Cardiac fibroblast (primary cell): ENCODE measurements around the gene RNF2.
A peak's percentile ranks its signal among the peaks of the same experiment; 100 is the strongest.
"Not testable (repeated sequence)": the region's sequence is repeated elsewhere in the genome, so short reads cannot be mapped to it uniquely, and the experiment has no call there.

ENCODE experiments used
- DNase-seq, 2 donors: peaks; one replicate each; pipeline versions ENCODE4 v3.0.0 to v3.0.0-alpha.2; 2010; ENCODE audit warnings: low read depth in 2 of 2
- H3K4me3 ChIP-seq, 2 donors: replicated peaks in 1 of 2; 1 replicate in 1 of 2; 2 replicates in 1 of 2; pipeline ENCODE4 v1.5.1; 2011; ENCODE audit warnings: low read depth in 2 of 2, low read length in 2 of 2, mild to moderate bottlenecking in 2 of 2, moderate library complexity in 1 of 2
- CTCF ChIP-seq: IDR thresholded peaks from one replicate; pipeline ENCODE4 v1.5.1; 2011; ENCODE audit warnings: low read depth, mild to moderate bottlenecking, low read length, inconsistent platforms

The RNF2 gene

DNA sequence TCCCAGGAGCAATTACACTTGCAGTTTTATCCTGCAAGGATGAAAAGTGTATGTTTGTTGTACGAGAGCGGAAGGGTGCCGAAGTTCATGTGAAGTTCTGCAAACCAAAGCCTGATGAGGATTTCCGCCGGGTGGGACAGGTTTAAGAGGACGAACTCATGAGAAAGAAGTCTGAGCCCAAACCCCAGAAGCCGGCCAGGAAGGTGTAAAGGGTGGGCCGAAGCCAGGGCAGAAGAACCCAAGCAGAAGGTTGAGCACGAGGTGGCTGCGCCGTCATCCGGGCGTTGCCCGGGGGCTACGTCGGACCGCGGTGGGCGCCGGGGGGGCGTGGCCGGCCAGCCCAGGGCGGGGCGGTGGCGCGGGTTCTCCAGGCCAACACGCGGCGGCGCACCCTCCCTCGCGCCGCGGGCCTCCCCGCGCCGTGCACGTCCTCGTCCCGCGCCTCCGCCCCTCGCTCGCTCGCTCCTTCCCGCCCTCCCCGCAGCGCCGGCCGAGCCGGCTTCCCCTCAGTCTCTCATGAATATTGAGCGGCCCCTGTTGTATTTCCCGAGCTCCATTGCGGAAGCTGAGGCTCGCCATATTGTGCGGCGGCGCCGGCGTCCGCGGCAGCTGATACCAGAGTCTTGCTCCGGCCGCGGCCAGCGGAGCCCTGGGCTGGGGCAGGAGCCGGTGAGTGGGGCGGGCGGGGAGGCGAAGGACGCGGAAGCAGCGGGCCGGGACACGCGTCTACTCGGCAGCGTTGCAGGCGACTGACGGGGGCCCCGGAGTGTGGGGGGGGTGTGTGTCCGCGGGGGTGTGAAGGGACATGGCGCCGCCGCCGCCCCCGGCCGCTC is at the start of gene RNF2:
Gene RNF2 (plus strand): TSS at position 578 of the 833 bp plus-strand sequence. CDS start 41,996 bp downstream, outside the sequence.
- H3K4me3 ChIP-seq, result peak within 1 kb of the TSS; percentile 75 to 87
- TF ChIP-seq CTCF, result no peak
- DNase-seq, result peak; percentile 69 to 84

DNA sequence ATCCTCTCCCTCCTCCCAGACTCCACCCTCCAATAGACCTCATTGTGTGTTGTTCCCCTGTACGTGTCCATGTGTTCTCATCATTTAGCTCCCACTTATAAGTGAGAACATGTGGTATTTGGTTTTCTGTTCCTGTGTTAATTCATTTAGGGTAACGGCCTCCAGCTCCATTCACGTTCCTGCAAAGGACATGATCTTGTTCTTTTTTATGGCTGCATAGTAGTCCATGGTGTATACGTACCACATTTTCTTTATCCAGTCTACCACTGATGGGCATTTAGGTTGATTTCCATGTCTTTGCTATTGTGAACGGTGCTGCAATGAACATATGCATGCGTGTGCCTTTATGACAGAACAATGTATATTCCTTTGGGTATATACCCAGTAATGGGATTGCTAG is 45.4 kb upstream of the RNF2 start:
- DNase-seq, H3K4me3 ChIP-seq: not testable (repeated sequence)

- not testable (repeated sequence) for DNase-seq, H3K4me3 ChIP-seq
Measured at GRCh38 chr1:185001312-185001880, 44.0 kb upstream of the RNF2 start.

GRCh38 chr1:185008838-185009237 is 36.5 kb upstream of the RNF2 start:
- no peak for DNase-seq
- H3K4me3 ChIP-seq, result no peak overlapping the region
- TF ChIP-seq CTCF, result no peak

DNA sequence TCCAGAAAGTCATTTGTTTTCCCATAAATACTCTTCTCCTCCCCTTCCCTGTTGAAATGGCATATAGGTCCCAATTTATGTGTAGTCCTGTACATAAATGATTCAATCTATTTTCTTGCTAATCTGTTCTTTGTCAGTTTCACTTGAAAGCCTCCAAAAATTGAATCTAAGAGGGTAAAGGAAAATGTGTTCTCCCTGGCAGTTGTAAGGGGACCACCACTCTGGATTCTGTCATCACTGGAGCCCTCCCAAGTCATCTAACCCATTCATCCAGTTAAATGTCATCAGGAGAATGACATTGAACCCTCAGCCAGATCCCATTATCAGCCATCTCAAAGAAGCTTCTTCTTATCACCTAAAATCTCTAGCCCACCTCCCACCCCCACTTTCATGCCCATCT is 35.0 kb upstream of the RNF2 start:
- TF ChIP-seq CTCF, result no peak
- no peak for DNase-seq
- no peak overlapping the region for H3K4me3 ChIP-seq

DNA sequence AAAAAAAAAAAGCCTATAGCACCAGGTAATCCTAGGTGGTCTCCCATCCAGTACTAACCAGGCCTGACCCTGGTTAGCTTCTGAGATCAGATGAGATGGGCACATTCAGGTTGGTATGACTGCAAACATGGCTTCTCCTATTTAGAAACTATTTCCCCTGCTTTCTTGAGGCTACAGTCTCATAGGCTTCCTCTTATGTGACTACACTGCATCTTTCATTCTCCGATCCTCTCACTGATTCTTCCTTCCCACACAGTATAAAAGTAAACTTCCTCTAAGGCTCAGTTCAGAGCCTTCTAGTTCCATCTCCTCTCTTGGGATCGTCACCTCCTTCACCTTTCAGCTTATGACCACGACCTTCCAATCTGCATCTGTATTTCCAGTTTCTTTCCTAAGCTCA is 30.4 kb upstream of the RNF2 start:
- TF ChIP-seq CTCF, result no peak

DNA sequence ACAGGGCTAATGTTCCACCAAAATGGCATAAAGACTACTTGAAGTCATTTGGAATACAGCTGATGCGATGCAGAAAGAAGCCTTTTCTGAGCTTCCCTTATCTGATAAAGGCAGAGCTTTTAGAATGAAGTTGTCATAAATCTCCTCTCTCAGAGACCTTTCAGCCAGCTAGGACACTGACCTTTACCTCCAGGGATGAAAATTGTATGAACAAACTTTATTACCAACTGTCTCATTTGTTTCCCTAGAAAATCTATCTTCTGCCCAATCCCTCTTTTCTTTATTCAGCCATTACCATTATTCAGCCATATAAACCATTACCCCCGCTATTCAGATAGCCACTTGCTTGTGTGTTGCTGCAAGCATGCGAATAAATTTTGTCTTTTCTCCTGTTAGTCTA is 29.7 kb upstream of the RNF2 start:
- DNase-seq, result no peak
- no peak for TF ChIP-seq CTCF
- H3K4me3 ChIP-seq, result no peak overlapping the region

More for the DNA sequence above, 30.4 kb upstream of the RNF2 start:
- H3K4me3 ChIP-seq, result no peak overlapping the region
- no peak for DNase-seq

GRCh38 chr1:185016880-185017279 is 28.5 kb upstream of the RNF2 start:
- H3K4me3 ChIP-seq, result no peak overlapping the region
- no peak for TF ChIP-seq CTCF
- peak; percentile 7 to 36 for DNase-seq
